Lower leg skin (tissue), 3 donors: ENCODE results near the gene GPR18.
"Not testable (repeated sequence)": the region's sequence is repeated elsewhere in the genome, so short reads cannot be mapped to it uniquely, and the experiment has no call there.

Source experiments
- POLR2A ChIP-seq, 2 donors: fragments of 450-650 bp; IDR thresholded peaks; one replicate each; pipeline ENCODE4 v1.6.1; 2016 to 2017; ENCODE audit warnings: antibody characterized with exemption in 2 of 2, mild to moderate bottlenecking in 1 of 2, moderate library complexity in 1 of 2
- TF ChIP-seq, protein P1 (sequence below), 3 donors: fragments of 450-650 bp; IDR thresholded peaks; one replicate each; pipeline ENCODE4 v1.5.1; 2016; ENCODE audit warnings: antibody characterized with exemption in 3 of 3, mild to moderate bottlenecking in 3 of 3, moderate library complexity in 2 of 3

DNA sequence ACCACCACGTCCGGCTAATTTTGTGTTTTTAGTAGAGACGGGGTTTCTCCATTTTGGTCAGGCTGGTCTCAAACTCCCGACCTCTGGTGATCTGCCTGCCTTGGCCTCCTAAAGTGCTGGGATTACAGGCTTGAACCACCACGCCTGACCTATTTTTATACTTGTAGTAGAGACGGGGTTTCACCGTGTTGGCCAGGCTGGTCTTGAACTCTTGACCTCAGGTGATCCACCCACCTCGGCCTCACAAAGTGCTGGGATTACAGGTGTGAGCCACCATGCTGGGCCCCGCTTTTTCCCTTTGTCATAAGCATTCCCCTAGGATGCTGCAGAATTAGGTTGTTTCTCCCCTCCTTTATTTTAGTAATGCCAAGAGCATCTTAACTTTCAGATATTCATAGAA lies 47.6 kb downstream of the GPR18 start:
- TF ChIP-seq, protein P1, sequence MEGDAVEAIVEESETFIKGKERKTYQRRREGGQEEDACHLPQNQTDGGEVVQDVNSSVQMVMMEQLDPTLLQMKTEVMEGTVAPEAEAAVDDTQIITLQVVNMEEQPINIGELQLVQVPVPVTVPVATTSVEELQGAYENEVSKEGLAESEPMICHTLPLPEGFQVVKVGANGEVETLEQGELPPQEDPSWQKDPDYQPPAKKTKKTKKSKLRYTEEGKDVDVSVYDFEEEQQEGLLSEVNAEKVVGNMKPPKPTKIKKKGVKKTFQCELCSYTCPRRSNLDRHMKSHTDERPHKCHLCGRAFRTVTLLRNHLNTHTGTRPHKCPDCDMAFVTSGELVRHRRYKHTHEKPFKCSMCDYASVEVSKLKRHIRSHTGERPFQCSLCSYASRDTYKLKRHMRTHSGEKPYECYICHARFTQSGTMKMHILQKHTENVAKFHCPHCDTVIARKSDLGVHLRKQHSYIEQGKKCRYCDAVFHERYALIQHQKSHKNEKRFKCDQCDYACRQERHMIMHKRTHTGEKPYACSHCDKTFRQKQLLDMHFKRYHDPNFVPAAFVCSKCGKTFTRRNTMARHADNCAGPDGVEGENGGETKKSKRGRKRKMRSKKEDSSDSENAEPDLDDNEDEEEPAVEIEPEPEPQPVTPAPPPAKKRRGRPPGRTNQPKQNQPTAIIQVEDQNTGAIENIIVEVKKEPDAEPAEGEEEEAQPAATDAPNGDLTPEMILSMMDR (IDR thresholded peaks at IDR 0.05), result not testable (repeated sequence)
- TF ChIP-seq POLR2A (IDR thresholded peaks at IDR 0.05), result not testable (repeated sequence)
